Measurements from ENCODE around the gene MRPL17.

MRPL17 gene

GRCh38 chr11:6630632-6631291 is 52.4 kb downstream of the MRPL17 start:
- no peak for DNase-seq
